ENCODE data around the gene VSIG10L2.

Gene VSIG10L2

GRCh38 chr11:125941267-125941618 is 4.6 kb upstream of the VSIG10L2 start:
- Histone ChIP-seq H2AK5ac (ENCODE audit: low read length, severe bottlenecking) (no peak overlapping the region), H3K27ac (ENCODE audit: low read length, poor library complexity, severe bottlenecking) (no peak overlapping the region), H3K36me3 (ENCODE audit: control insufficient read depth in 1 of 2, insufficient read depth in 2 of 2, low read depth in 1 of 2, low read length in 2 of 2) (no peaks in the 10 kb centered on the region), H3K9ac (ENCODE audit: low read length) (no peak overlapping the region), H2BK120ac (ENCODE audit: low read depth, low read length) (no peak overlapping the region), H2BK15ac (ENCODE audit: low read depth, poor library complexity, severe bottlenecking) (no peak overlapping the region), H2BK5ac (ENCODE audit: low read depth, low read length, poor library complexity, severe bottlenecking) (no peak overlapping the region), H3K23ac (ENCODE audit: low read length in 2 of 2) (no peak overlapping the region), H4K91ac (ENCODE audit: low read length) (no peak overlapping the region), H3K4ac (ENCODE audit: low read depth in 1 of 2, low read length in 2 of 2) (no peak overlapping the region), H3K4me1 (ENCODE audit: control insufficient read depth, insufficient read depth, low read depth, low read length) (peaks cover 9% of the 10 kb centered on the region), H3K4me3 (ENCODE audit: insufficient read depth in 1 of 2, low read depth in 1 of 2, low read length in 2 of 2) (no peak overlapping the region), H3K9me3 (ENCODE audit: control insufficient read depth, low read length) (no peaks in the 10 kb centered on the region), H3K18ac (ENCODE audit: low read depth in 1 of 2, low read length in 2 of 2) (no peak overlapping the region), H3K79me1 (replicated peaks; ENCODE audit: low read length, poor library complexity, severe bottlenecking) (no peaks in the 10 kb centered on the region), H2BK12ac (ENCODE audit: low read length in 2 of 2) (no peak overlapping the region), H2AFZ (ENCODE audit: low read depth, low read length) (no peak overlapping the region), H3K4me2 (ENCODE audit: low read length, poor library complexity, severe bottlenecking) (no peak overlapping the region), H3K27me3 (ENCODE audit: control insufficient read depth in 1 of 2, insufficient read depth in 1 of 2, low read length in 2 of 2) (peaks cover 0 to 21% of the 10 kb centered on the region in 2 experiments), H3K14ac (ENCODE audit: low read length in 2 of 2) (no peak overlapping the region), H4K8ac (ENCODE audit: low read length) (no peak overlapping the region)
- 66% methylated on average over 4 of the region's 4 CpGs for whole genome bisulfite sequencing
- DNase-seq, result no peak

- DNase-seq, result peak; percentile 10
- Histone ChIP-seq H2BK5ac (ENCODE audit: low read depth, low read length, poor library complexity, severe bottlenecking) (no peak overlapping the region), H2BK120ac (ENCODE audit: low read depth, low read length) (no peak overlapping the region), H3K9me3 (ENCODE audit: control insufficient read depth, low read length) (no peaks in the 10 kb centered on the region), H3K27ac (ENCODE audit: low read length, poor library complexity, severe bottlenecking) (no peak overlapping the region), H4K91ac (ENCODE audit: low read length) (no peak overlapping the region), H3K27me3 (ENCODE audit: control insufficient read depth in 1 of 2, insufficient read depth in 1 of 2, low read length in 2 of 2) (peaks cover 0 to 21% of the 10 kb centered on the region in 2 experiments), H3K4ac (ENCODE audit: low read depth in 1 of 2, low read length in 2 of 2) (no peak overlapping the region), H3K36me3 (ENCODE audit: control insufficient read depth in 1 of 2, insufficient read depth in 2 of 2, low read depth in 1 of 2, low read length in 2 of 2) (no peaks in the 10 kb centered on the region), H3K4me3 (ENCODE audit: insufficient read depth in 1 of 2, low read depth in 1 of 2, low read length in 2 of 2) (no peak overlapping the region), H3K9ac (ENCODE audit: low read length) (peak overlapping the region; percentile 26), H3K79me1 (replicated peaks; ENCODE audit: low read length, poor library complexity, severe bottlenecking) (no peaks in the 10 kb centered on the region), H3K14ac (ENCODE audit: low read length in 2 of 2) (no peak overlapping the region), H3K4me2 (ENCODE audit: low read length, poor library complexity, severe bottlenecking) (peak overlapping the region; percentile 25), H3K4me1 (ENCODE audit: control insufficient read depth, insufficient read depth, low read depth, low read length) (peaks cover 9% of the 10 kb centered on the region), H3K18ac (ENCODE audit: low read depth in 1 of 2, low read length in 2 of 2) (no peak overlapping the region), H3K23ac (ENCODE audit: low read length in 2 of 2) (no peak overlapping the region), H4K8ac (ENCODE audit: low read length) (no peak overlapping the region), H2AK5ac (ENCODE audit: low read length, severe bottlenecking) (no peak overlapping the region), H2AFZ (ENCODE audit: low read depth, low read length) (no peak overlapping the region), H2BK12ac (ENCODE audit: low read length in 2 of 2) (no peak overlapping the region), H2BK15ac (ENCODE audit: low read depth, poor library complexity, severe bottlenecking) (no peak overlapping the region)
- 31% methylated on average over 20 of the region's 20 CpGs for WGBS
Measured at GRCh38 chr11:125941619-125942611, 3.9 kb upstream of the VSIG10L2 start.

GRCh38 chr11:125942771-125943428 is 2.9 kb upstream of the VSIG10L2 start:
- Histone ChIP-seq H2AFZ (ENCODE audit: low read depth, low read length) (no peak overlapping the region), H3K23ac (ENCODE audit: low read length in 2 of 2) (no peak overlapping the region), H3K18ac (ENCODE audit: low read depth in 1 of 2, low read length in 2 of 2) (no peak overlapping the region), H3K4me1 (ENCODE audit: control insufficient read depth, insufficient read depth, low read depth, low read length) (peaks cover 11% of the 10 kb centered on the region), H3K27ac (ENCODE audit: low read length, poor library complexity, severe bottlenecking) (no peak overlapping the region), H2AK5ac (ENCODE audit: low read length, severe bottlenecking) (no peak overlapping the region), H3K9me3 (ENCODE audit: control insufficient read depth, low read length) (no peaks in the 10 kb centered on the region), H3K27me3 (ENCODE audit: control insufficient read depth in 1 of 2, insufficient read depth in 1 of 2, low read length in 2 of 2) (peaks cover 0 to 21% of the 10 kb centered on the region in 2 experiments), H2BK120ac (ENCODE audit: low read depth, low read length) (no peak overlapping the region), H2BK5ac (ENCODE audit: low read depth, low read length, poor library complexity, severe bottlenecking) (no peak overlapping the region), H4K91ac (ENCODE audit: low read length) (no peak overlapping the region), H3K14ac (ENCODE audit: low read length in 2 of 2) (no peak overlapping the region), H3K4me2 (ENCODE audit: low read length, poor library complexity, severe bottlenecking) (no peak overlapping the region), H2BK15ac (ENCODE audit: low read depth, poor library complexity, severe bottlenecking) (no peak overlapping the region), H3K4ac (ENCODE audit: low read depth in 1 of 2, low read length in 2 of 2) (no peak overlapping the region), H2BK12ac (ENCODE audit: low read length in 2 of 2) (no peak overlapping the region), H3K36me3 (ENCODE audit: control insufficient read depth in 1 of 2, insufficient read depth in 2 of 2, low read depth in 1 of 2, low read length in 2 of 2) (no peaks in the 10 kb centered on the region), H3K4me3 (ENCODE audit: insufficient read depth in 1 of 2, low read depth in 1 of 2, low read length in 2 of 2) (no peak overlapping the region), H4K8ac (ENCODE audit: low read length) (no peak overlapping the region), H3K9ac (ENCODE audit: low read length) (peak overlapping the region; percentile 26), H3K79me1 (replicated peaks; ENCODE audit: low read length, poor library complexity, severe bottlenecking) (no peaks in the 10 kb centered on the region)
- no peak for DNase-seq
- 86% methylated on average over 12 of the region's 12 CpGs for WGBS

- Histone ChIP-seq H4K91ac (ENCODE audit: low read length) (no peak overlapping the region), H3K9me3 (ENCODE audit: control insufficient read depth, low read length) (no peaks in the 10 kb centered on the region), H4K8ac (ENCODE audit: low read length) (no peak overlapping the region), H3K36me3 (ENCODE audit: control insufficient read depth in 1 of 2, insufficient read depth in 2 of 2, low read depth in 1 of 2, low read length in 2 of 2) (no peaks in the 10 kb centered on the region), H3K4me2 (ENCODE audit: low read length, poor library complexity, severe bottlenecking) (no peak overlapping the region), H3K18ac (ENCODE audit: low read depth in 1 of 2, low read length in 2 of 2) (no peak overlapping the region), H3K4me3 (ENCODE audit: insufficient read depth in 1 of 2, low read depth in 1 of 2, low read length in 2 of 2) (no peak overlapping the region), H3K79me1 (replicated peaks; ENCODE audit: low read length, poor library complexity, severe bottlenecking) (no peaks in the 10 kb centered on the region), H2AFZ (ENCODE audit: low read depth, low read length) (no peak overlapping the region), H2BK120ac (ENCODE audit: low read depth, low read length) (no peak overlapping the region), H3K27ac (ENCODE audit: low read length, poor library complexity, severe bottlenecking) (no peak overlapping the region), H3K9ac (ENCODE audit: low read length) (no peak overlapping the region), H3K14ac (ENCODE audit: low read length in 2 of 2) (no peak overlapping the region), H3K4ac (ENCODE audit: low read depth in 1 of 2, low read length in 2 of 2) (no peak overlapping the region), H3K4me1 (ENCODE audit: control insufficient read depth, insufficient read depth, low read depth, low read length) (peaks cover 11% of the 10 kb centered on the region), H2BK5ac (ENCODE audit: low read depth, low read length, poor library complexity, severe bottlenecking) (no peak overlapping the region), H2BK15ac (ENCODE audit: low read depth, poor library complexity, severe bottlenecking) (no peak overlapping the region), H3K27me3 (ENCODE audit: control insufficient read depth in 1 of 2, insufficient read depth in 1 of 2, low read length in 2 of 2) (peaks cover 0 to 21% of the 10 kb centered on the region in 2 experiments), H3K23ac (ENCODE audit: low read length in 2 of 2) (no peak overlapping the region), H2BK12ac (ENCODE audit: low read length in 2 of 2) (no peak overlapping the region), H2AK5ac (ENCODE audit: low read length, severe bottlenecking) (no peak overlapping the region)
- DNase-seq, result no peak
- WGBS, result 83% methylated on average over 9 of the region's 9 CpGs
Measured at GRCh38 chr11:125943661-125944349, 2.0 kb upstream of the VSIG10L2 start.
